Keratinocyte (primary cell): ENCODE data around the gene LRCH2.

Experiments
- CTCF ChIP-seq, 3 experiments: IDR thresholded peaks in 1 of 3; conservative IDR thresholded peaks in 1 of 3; optimal IDR thresholded peaks in 1 of 3; 2 replicates in 2 of 3; 3 replicates in 1 of 3; pipeline versions ENCODE3 to v1.5.1; 2011; ENCODE audit warnings: low read length in 3 of 3, mild to moderate bottlenecking in 3 of 3, moderate library complexity in 2 of 3, control low read depth in 1 of 3, inconsistent platforms in 1 of 3; ENCODE audit not compliant: insufficient read depth in 2 of 3; ENCODE audit errors: extremely low read depth in 1 of 3
- EZH2 ChIP-seq: IDR thresholded peaks from one replicate; pipeline ENCODE4 v1.6.1; 2012; ENCODE audit warnings: inconsistent platforms, mild to moderate bottlenecking, low read length, moderate library complexity

DNA sequence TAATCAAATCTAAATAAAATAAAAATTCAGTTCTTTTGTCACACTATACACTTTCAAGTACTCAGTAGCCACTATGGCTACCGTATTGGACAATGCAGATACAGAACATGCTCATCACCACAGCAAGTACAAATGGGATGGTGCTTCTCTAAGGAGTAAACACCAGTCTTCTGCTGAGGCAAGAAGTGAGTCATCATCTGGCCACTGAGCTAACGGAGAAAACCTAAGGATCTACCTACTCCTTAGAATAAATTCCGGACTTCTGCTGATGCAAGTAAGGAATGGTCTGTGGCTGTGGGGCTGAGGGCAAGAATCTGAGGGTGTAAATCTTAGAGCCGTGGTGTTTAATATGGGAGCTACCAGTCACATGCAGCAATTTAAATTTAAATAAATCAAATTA, 56.0 kb downstream of the LRCH2 start:
- TF ChIP-seq CTCF (optimal IDR thresholded peaks at IDR 0.05 in 1 of 3, IDR thresholded peaks at IDR 0.05 in 1 of 3, conservative IDR thresholded peaks at IDR 0.05 in 1 of 3; ENCODE audit: extremely low read depth in 1 of 3, insufficient read depth in 2 of 3, low read length in 3 of 3): no peak
- no peak for TF ChIP-seq EZH2
